ENCODE measurements around the gene NFASC. TPM values are rescaled to one million over a fixed set of nuclear protein-coding genes. Genes with fewer than 3 reads are reported as not detected.

NFASC gene
- total and polyA plus RNA-seq, 4 donors, result 0.23 to 5.4 (median 1.9) TPM

- TF ChIP-seq JUND (IDR thresholded peaks at IDR 0.05) (no peak), RAD21 (IDR thresholded peaks at IDR 0.05) (no peak), MAX (IDR thresholded peaks at IDR 0.05) (no peak), GABPA (IDR thresholded peaks at IDR 0.05 in 1 of 2, conservative IDR thresholded peaks at IDR 0.05 in 1 of 2) (no peak)
Observed at GRCh38 chr1:204972426-204972825, 101.8 kb downstream of the NFASC start (continued).

GRCh38 chr1:204973449-204973848, 102.8 kb downstream of the NFASC start:
- DNase-seq (ENCODE audit: low spot score), result no peak
- no peak overlapping the region for H3K4me3 ChIP-seq (ENCODE audit: low read depth in 1 of 3, low read length in 3 of 3)
- no peaks in the 10 kb centered on the region for H3K9me3 ChIP-seq (ENCODE audit: control insufficient read depth in 4 of 4, low read length in 3 of 4)
- no peaks in the 10 kb centered on the region for H3K4me1 ChIP-seq (ENCODE audit: control insufficient read depth in 4 of 4, insufficient read depth in 4 of 4, low read length in 3 of 4)
- no peak for TF ChIP-seq EGR1 (IDR thresholded peaks at IDR 0.05; ENCODE audit: low read depth in 2 of 2)
- no peak for TF ChIP-seq GABPA (IDR thresholded peaks at IDR 0.05 in 1 of 2, conservative IDR thresholded peaks at IDR 0.05 in 1 of 2)
- TF ChIP-seq RAD21 (IDR thresholded peaks at IDR 0.05), result no peak
- TF ChIP-seq FOXA1 (IDR thresholded peaks at IDR 0.05), result no peak
- TF ChIP-seq, protein P1, sequence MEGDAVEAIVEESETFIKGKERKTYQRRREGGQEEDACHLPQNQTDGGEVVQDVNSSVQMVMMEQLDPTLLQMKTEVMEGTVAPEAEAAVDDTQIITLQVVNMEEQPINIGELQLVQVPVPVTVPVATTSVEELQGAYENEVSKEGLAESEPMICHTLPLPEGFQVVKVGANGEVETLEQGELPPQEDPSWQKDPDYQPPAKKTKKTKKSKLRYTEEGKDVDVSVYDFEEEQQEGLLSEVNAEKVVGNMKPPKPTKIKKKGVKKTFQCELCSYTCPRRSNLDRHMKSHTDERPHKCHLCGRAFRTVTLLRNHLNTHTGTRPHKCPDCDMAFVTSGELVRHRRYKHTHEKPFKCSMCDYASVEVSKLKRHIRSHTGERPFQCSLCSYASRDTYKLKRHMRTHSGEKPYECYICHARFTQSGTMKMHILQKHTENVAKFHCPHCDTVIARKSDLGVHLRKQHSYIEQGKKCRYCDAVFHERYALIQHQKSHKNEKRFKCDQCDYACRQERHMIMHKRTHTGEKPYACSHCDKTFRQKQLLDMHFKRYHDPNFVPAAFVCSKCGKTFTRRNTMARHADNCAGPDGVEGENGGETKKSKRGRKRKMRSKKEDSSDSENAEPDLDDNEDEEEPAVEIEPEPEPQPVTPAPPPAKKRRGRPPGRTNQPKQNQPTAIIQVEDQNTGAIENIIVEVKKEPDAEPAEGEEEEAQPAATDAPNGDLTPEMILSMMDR (IDR thresholded peaks at IDR 0.05; ENCODE audit: low read depth, low read length, missing input control), result no peak
- TF ChIP-seq, protein P2, sequence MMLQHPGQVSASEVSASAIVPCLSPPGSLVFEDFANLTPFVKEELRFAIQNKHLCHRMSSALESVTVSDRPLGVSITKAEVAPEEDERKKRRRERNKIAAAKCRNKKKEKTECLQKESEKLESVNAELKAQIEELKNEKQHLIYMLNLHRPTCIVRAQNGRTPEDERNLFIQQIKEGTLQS (IDR thresholded peaks at IDR 0.05), result no peak
- no peak for TF ChIP-seq SP1 (IDR thresholded peaks at IDR 0.05)
- no peak for TF ChIP-seq NR2F2 (IDR thresholded peaks at IDR 0.05)
- no peak for TF ChIP-seq YY1 (IDR thresholded peaks at IDR 0.05)
- 60% methylated on average over 6 of the region's 6 CpGs for WGBS
- no peaks in the 10 kb centered on the region for H3K27me3 ChIP-seq (ENCODE audit: control insufficient read depth in 4 of 4, insufficient read depth in 4 of 4, low read length in 3 of 4)
- H3K27ac ChIP-seq (ENCODE audit: low read depth in 1 of 2, low read length in 2 of 2), result no peak overlapping the region
- no peaks in the 10 kb centered on the region for H3K36me3 ChIP-seq (ENCODE audit: control insufficient read depth in 4 of 4, insufficient read depth in 3 of 4, low read depth in 1 of 4, low read length in 3 of 4)
- H3K9ac ChIP-seq (ENCODE audit: low read depth in 1 of 2, low read length in 2 of 2), result no peak overlapping the region

- no peaks in the 10 kb centered on the region for H3K4me1 ChIP-seq (ENCODE audit: control insufficient read depth in 4 of 4, insufficient read depth in 4 of 4, low read length in 3 of 4)
- DNase-seq (ENCODE audit: low spot score), result no peak
- 79% methylated on average over 2 of the region's 2 CpGs for WGBS
- no peaks in the 10 kb centered on the region for H3K9me3 ChIP-seq (ENCODE audit: control insufficient read depth in 4 of 4, low read length in 3 of 4)
- H3K27me3 ChIP-seq (ENCODE audit: control insufficient read depth in 4 of 4, insufficient read depth in 4 of 4, low read length in 3 of 4), result no peaks in the 10 kb centered on the region
- no peaks in the 10 kb centered on the region for H3K36me3 ChIP-seq (ENCODE audit: control insufficient read depth in 4 of 4, insufficient read depth in 3 of 4, low read depth in 1 of 4, low read length in 3 of 4)
- no peak overlapping the region for H3K4me3 ChIP-seq (ENCODE audit: low read depth in 1 of 3, low read length in 3 of 3)
- no peak overlapping the region for H3K27ac ChIP-seq (ENCODE audit: low read depth in 1 of 2, low read length in 2 of 2)
- TF ChIP-seq SP1 (IDR thresholded peaks at IDR 0.05) (no peak), FOXA1 (IDR thresholded peaks at IDR 0.05) (no peak), GABPA (IDR thresholded peaks at IDR 0.05 in 1 of 2, conservative IDR thresholded peaks at IDR 0.05 in 1 of 2) (no peak), HNF4G (IDR thresholded peaks at IDR 0.05) (no peak), JUND (IDR thresholded peaks at IDR 0.05) (no peak), TAF1 (conservative IDR thresholded peaks at IDR 0.05) (no peak), YY1 (IDR thresholded peaks at IDR 0.05) (no peak), REST (IDR thresholded peaks at IDR 0.05) (no peak)
- TF ChIP-seq, protein P2 (IDR thresholded peaks at IDR 0.05), result no peak
- TF ChIP-seq, protein P3, sequence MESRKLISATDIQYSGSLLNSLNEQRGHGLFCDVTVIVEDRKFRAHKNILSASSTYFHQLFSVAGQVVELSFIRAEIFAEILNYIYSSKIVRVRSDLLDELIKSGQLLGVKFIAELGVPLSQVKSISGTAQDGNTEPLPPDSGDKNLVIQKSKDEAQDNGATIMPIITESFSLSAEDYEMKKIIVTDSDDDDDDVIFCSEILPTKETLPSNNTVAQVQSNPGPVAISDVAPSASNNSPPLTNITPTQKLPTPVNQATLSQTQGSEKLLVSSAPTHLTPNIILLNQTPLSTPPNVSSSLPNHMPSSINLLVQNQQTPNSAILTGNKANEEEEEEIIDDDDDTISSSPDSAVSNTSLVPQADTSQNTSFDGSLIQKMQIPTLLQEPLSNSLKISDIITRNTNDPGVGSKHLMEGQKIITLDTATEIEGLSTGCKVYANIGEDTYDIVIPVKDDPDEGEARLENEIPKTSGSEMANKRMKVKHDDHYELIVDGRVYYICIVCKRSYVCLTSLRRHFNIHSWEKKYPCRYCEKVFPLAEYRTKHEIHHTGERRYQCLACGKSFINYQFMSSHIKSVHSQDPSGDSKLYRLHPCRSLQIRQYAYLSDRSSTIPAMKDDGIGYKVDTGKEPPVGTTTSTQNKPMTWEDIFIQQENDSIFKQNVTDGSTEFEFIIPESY (IDR thresholded peaks at IDR 0.05), result no peak
- TF ChIP-seq, protein P1 (IDR thresholded peaks at IDR 0.05; ENCODE audit: low read depth, low read length, missing input control), result no peak
- no peak overlapping the region for H3K9ac ChIP-seq (ENCODE audit: low read depth in 1 of 2, low read length in 2 of 2)
Observed at GRCh38 chr1:204974327-204974726, 103.7 kb downstream of the NFASC start.
